NT2/D1 (cell line): Measurements from ENCODE around the gene RDX.

Experiments
- YY1 ChIP-seq: IDR thresholded peaks from 2 replicates; pipeline ENCODE4 v1.6.1; 2011; ENCODE audit not compliant: insufficient read length, insufficient read depth
- ZNF274 ChIP-seq: IDR thresholded peaks from 2 replicates; pipeline ENCODE4 v1.6.1; 2011; ENCODE audit warnings: mild to moderate bottlenecking, low read depth, low read length

- no peak for TF ChIP-seq ZNF274
- no peak for TF ChIP-seq YY1
These were observed 136.0 kb downstream of the RDX start for GRCh38 chr11:110160437-110160836.
